PC-9 (cell line): ENCODE results near the gene B3GALNT1.

Experiments used
- CTCF ChIP-seq: fragments of 200-600 bp; sonication (generic); conservative IDR thresholded peaks from 2 replicates; pipeline ENCODE4 v1.6.1; 2017; ENCODE audit warnings: mixed run types, antibody characterized with exemption, mild to moderate bottlenecking, moderate library complexity
- EZH2 ChIP-seq: fragments of 200-600 bp; sonication (generic); IDR thresholded peaks from 2 replicates; pipeline ENCODE4 v1.8.0; 2017; ENCODE audit warnings: antibody characterized with exemption, low read depth

- no peak for TF ChIP-seq CTCF
- no peak for TF ChIP-seq EZH2
Observed at GRCh38 chr3:161066930-161067329, 38.2 kb downstream of the B3GALNT1 start.
